GM12878 (cell line): ENCODE measurements around the gene GLRX5. TPM values are rescaled to one million over a fixed set of nuclear protein-coding genes. Genes with fewer than 3 reads are reported as not detected.

ENCODE experiments used
- ATAC-seq: fragments of 200-7000 bp; cut with Tn5 transposase; 3 replicates; pipeline ENCODE4 v1.9.1; 2020; ENCODE audit warnings: mild to moderate bottlenecking, moderate library complexity
- BruUV-seq: library from RNA; stranded (reverse); fragments of 400-500 nt; replicated peaks from 2 replicates; lab custom pipeline; 2021; lab: Mats Ljungman, UMichigan
- CTCF ChIA-PET: fragments of 300-600 bp; sonication (Branson Sonifier 250); formaldehyde crosslinking; extraction: SDS; loops from one replicate; lab custom pipeline; 2021; ENCODE audit warnings: inconsistent platforms; lab: Yijun Ruan, JAX
- POLR2A ChIA-PET: fragments of 350-600 bp; formaldehyde crosslinking; extraction: SDS; loops from one replicate; lab custom pipeline; 2021; ENCODE audit warnings: inconsistent platforms; lab: Charles Lee
- RAD21 ChIA-PET: fragments of 300-600 bp; sonication (Branson Sonifier 250); formaldehyde crosslinking; loops from one replicate; lab custom pipeline; 2023; ENCODE audit warnings: antibody characterized with exemption; ENCODE audit not compliant: unreplicated experiment; lab: Charles Lee
- SMC1A ChIA-PET: fragments of 300-600 bp; sonication (Branson Sonifier 250); formaldehyde crosslinking; loops from one replicate; lab custom pipeline; 2023; ENCODE audit not compliant: unreplicated experiment, uncharacterized antibody; lab: Charles Lee
- DNase-seq: peaks from one replicate; pipeline ENCODE4 v3.0.0-alpha.2; 2011; ENCODE audit warnings: low read depth, low spot score
- FAIRE-seq: peaks from 3 replicates; lab custom pipeline; 2011; peaks lifted over from hg19 to GRCh38; lab: Jason Lieb, UNC
- H2AFZ ChIP-seq: 2 replicates; pipeline ENCODE4 v1.6.0; 2011; ENCODE audit warnings: low read depth, low read length, control low read depth; ENCODE audit not compliant: control insufficient read depth
- H3K27ac ChIP-seq: 2 replicates; pipeline ENCODE4 v1.5.1; 2011; ENCODE audit warnings: control low read depth; ENCODE audit not compliant: control insufficient read depth, insufficient read depth
- H3K27me3 ChIP-seq, 2 experiments: replicated peaks in 1 of 2; 2 replicates each; pipeline versions ENCODE4 v1.6.0 to v1.6.1; 2011; ENCODE audit warnings: low read length in 1 of 2; ENCODE audit not compliant: control insufficient read depth in 2 of 2, insufficient read depth in 2 of 2
- H3K36me3 ChIP-seq, 2 experiments: 2 replicates each; pipeline ENCODE4 v1.5.1; 2011; ENCODE audit warnings: low read length in 1 of 2; ENCODE audit not compliant: control insufficient read depth in 2 of 2, insufficient read depth in 2 of 2
- H3K4me1 ChIP-seq: 2 replicates; pipeline ENCODE4 v1.6.1; 2011; ENCODE audit warnings: mild to moderate bottlenecking, low read length, moderate library complexity, mixed read lengths; ENCODE audit not compliant: control insufficient read depth, insufficient read depth
- H3K4me2 ChIP-seq: 2 replicates; pipeline ENCODE4 v1.6.0; 2011; ENCODE audit warnings: control low read depth; ENCODE audit not compliant: control insufficient read depth, insufficient read depth
- H3K4me3 ChIP-seq: fragments of 200-600 bp; sonication (generic); 2 replicates; pipeline ENCODE4 v1.5.1; 2016
- H3K79me2 ChIP-seq: 2 replicates; pipeline ENCODE4 v1.6.0; 2011; ENCODE audit warnings: low read length; ENCODE audit not compliant: control insufficient read depth, insufficient read depth
- H3K9ac ChIP-seq: 2 replicates; pipeline ENCODE4 v1.8.0; 2011; ENCODE audit warnings: low read length, control low read depth, mixed read lengths; ENCODE audit not compliant: control insufficient read depth, insufficient read depth
- H3K9me3 ChIP-seq: replicated peaks from 3 replicates; pipeline ENCODE4 v1.5.1; 2011; ENCODE audit warnings: mild to moderate bottlenecking, low read length; ENCODE audit not compliant: control insufficient read depth, insufficient read depth
- H4K20me1 ChIP-seq: 2 replicates; pipeline ENCODE4 v1.6.0; 2011; ENCODE audit not compliant: control insufficient read depth, insufficient read depth
- ATF2 ChIP-seq: IDR thresholded peaks from 2 replicates; pipeline ENCODE4 v1.6.1; 2012; ENCODE audit warnings: low read length, inconsistent platforms
- CREM ChIP-seq: IDR thresholded peaks from 2 replicates; pipeline ENCODE4 v1.6.1; 2014; ENCODE audit warnings: antibody characterized with exemption, low read depth
- NFXL1 ChIP-seq: fragments of 450-650 bp; IDR thresholded peaks from 2 replicates; pipeline ENCODE4 v1.6.1; 2017; ENCODE audit warnings: antibody characterized with exemption, mild to moderate bottlenecking, borderline replicate concordance
- NFYB ChIP-seq: IDR thresholded peaks from 2 replicates; pipeline ENCODE4 v1.6.1; 2011; ENCODE audit warnings: low read depth, mild to moderate bottlenecking, low read length, improper control_type of control experiment, moderate library complexity; ENCODE audit not compliant: insufficient read depth
- PBX3 ChIP-seq: IDR thresholded peaks from 2 replicates; pipeline ENCODE4 v1.6.1; 2011; ENCODE audit warnings: mild to moderate bottlenecking, low read depth, low read length, moderate library complexity; ENCODE audit not compliant: insufficient replicate concordance
- PKNOX1 ChIP-seq: fragments of 450-650 bp; IDR thresholded peaks from 2 replicates; pipeline ENCODE4 v1.6.1; 2016; ENCODE audit warnings: mild to moderate bottlenecking
- SMAD1 ChIP-seq: fragments of 450-650 bp; IDR thresholded peaks from 2 replicates; pipeline ENCODE4 v1.6.1; 2018; ENCODE audit warnings: mild to moderate bottlenecking, low read depth; ENCODE audit not compliant: partially characterized antibody
- USF2 ChIP-seq: IDR thresholded peaks from 2 replicates; pipeline ENCODE4 v1.6.1; 2011; ENCODE audit warnings: low read depth, low read length, improper control_type of control experiment, borderline replicate concordance
- ZNF687 ChIP-seq: fragments of 450-650 bp; IDR thresholded peaks from 2 replicates; pipeline ENCODE4 v1.6.1; 2017; ENCODE audit warnings: mild to moderate bottlenecking, moderate library complexity
- WGBS: methylation state at CpG from one replicate; pipeline ENCODE4 v1.1.6; 2016; ENCODE audit warnings: low lambda C conversion rate; ENCODE audit not compliant: insufficient replicate concordance, insufficient coverage; ENCODE audit errors: missing lambda C conversion rate; 5-methylcytosine and 5-hydroxymethylcytosine counted together
- in situ Hi-C: fragments of 300-500 bp; cut with MboI; formaldehyde crosslinking; loops from 9 replicates; pipeline ENCODE4 v1.14.3; 2018; ENCODE audit warnings: mixed read lengths
- intact Hi-C: fragments of 100-400 bp; cut with micrococcal nuclease; formaldehyde crosslinking; loops from one replicate; pipeline ENCODE4 v1.14.2; 2022; ENCODE audit not compliant: unreplicated experiment
- polyA plus RNA-seq, 11 experiments: library from polyadenylated mRNA; depleted of rRNA in 4 of 11; unstranded in 6 of 11; stranded (reverse) in 5 of 11; fragments of >200 nt; fragmentation: Nextera tagmentation in 4 of 11; fragmentation: Illumina TruSeq in 1 of 11; extraction: Ambion mirVana in 4 of 11; extraction: Trizol in 1 of 11; gene quantifications; 1 replicate in 1 of 11; 2 replicates in 10 of 11; pipeline versions ENCODE4 v1.2.1 to v1.2.3, GENCODE V29; 2011 to 2016; ENCODE audit warnings: inconsistent platforms in 2 of 11, missing spikeins in 2 of 11, low read depth in 1 of 11
- total RNA-seq, 4 experiments: library from RNA; depleted of rRNA in 3 of 4; stranded (reverse); fragments of >200 nt in 3 of 4; fragmentation: Illumina TruSeq in 1 of 4; extraction: Trizol in 1 of 4; gene quantifications; 2 replicates each; pipeline versions ENCODE4 v1.2.1 to v1.2.3, GENCODE V29; 2013 to 2021

Gene GLRX5
- total and polyA plus RNA-seq, 10 of the 15 experiments (the other 5 are each of a cell fraction or from before 2014, with no cell fraction given), result 12.8 to 139 (median 55.4) TPM

- ChIA-PET CTCF (interaction anchor here (0.7 to 7.5 kb wide), 9 partner anchors 9 to 70 kb away, joined by 3 to 55 read pairs (median 5); partner anchors contain the start of gene SYNE3), SMC1A (interaction anchor here (0.5 to 12.0 kb wide), 7 partner anchors 11 to 153 kb away, joined by 3 to 107 read pairs (median 12); partner anchors contain the start of gene SYNE3), POLR2A (interaction anchor here (0.7 to 17.4 kb wide), 5 partner anchors 9 to 38 kb away, joined by 4 to 276 read pairs (median 6); partner anchors contain the start of genes GLRX5 and SYNE3), RAD21 (interaction anchor here (0.7 to 5.9 kb wide), 7 partner anchors 8 to 61 kb away, joined by 3 to 78 read pairs (median 4); partner anchors contain the start of gene SYNE3)
- intact Hi-C loops (loop anchor here (1.0 to 10.0 kb wide), 3 partner anchors 13 to 349 kb away; partner anchors contain the start of genes DICER1 and SYNE3), in situ Hi-C loops (no loop called here)
- FAIRE-seq (peak; percentile 76), DNase-seq (peak; percentile 74), ATAC-seq (peak; percentile 68)
- H3K9me3 ChIP-seq, result no peaks in the 10 kb centered on the region
- BruUV-seq, result no TSS peak
- H3K27ac ChIP-seq, result peak overlapping the region; percentile 92
- no peaks in the 10 kb centered on the region for H4K20me1 ChIP-seq
- peaks cover 14 to 18% of the 10 kb centered on the region in 2 experiments for H3K36me3 ChIP-seq
- no peak overlapping the region for H2AFZ ChIP-seq
- H3K27me3 ChIP-seq, result no peaks in the 10 kb centered on the region
- WGBS, result under 1% methylated on average over 8 of the region's 8 CpGs
- peaks cover 84% of the 10 kb centered on the region for H3K4me1 ChIP-seq
- H3K4me2 ChIP-seq, result peak overlapping the region; percentile 85
- peak overlapping the region; percentile 57 for H3K9ac ChIP-seq
- peaks cover 93% of the 10 kb centered on the region for H3K79me2 ChIP-seq
- H3K4me3 ChIP-seq, result peak overlapping the region; percentile 50
- TF ChIP-seq CREM (no peak), SMAD1 (no peak), NFXL1 (peak; percentile 96), ZNF687 (no peak), PKNOX1 (no peak), USF2 (no peak), ATF2 (peak; percentile 66; the same call in 1 of the 2 replicates), PBX3 (no peak), NFYB (no peak)
Measured at GRCh38 chr14:95503365-95504134, 31.3 kb upstream of the GLRX5 start.
